ENCODE measurements around the gene UCK2. TPM values are rescaled to one million over a fixed set of nuclear protein-coding genes. Genes with fewer than 3 reads are reported as not detected.

Gene UCK2
- total and polyA plus RNA-seq, 2 of the 8 experiments (the other 6 are each of a cell fraction or from before 2014, with no cell fraction given) = 103 to 109 TPM

GRCh38 chr1:165899461-165899941, 72.1 kb downstream of the UCK2 start:
- Histone ChIP-seq H3K27ac (ENCODE audit: low read depth, low read length) (no peak overlapping the region), H2BK20ac (ENCODE audit: low read length) (no peak overlapping the region), H3K9me3 (ENCODE audit: insufficient read depth in 2 of 2, low read depth in 1 of 2, low read length in 1 of 2) (no peaks in the 10 kb centered on the region), H3K36me3 (ENCODE audit: control insufficient read depth in 2 of 4, insufficient read depth in 4 of 4, low read length in 3 of 4) (peaks cover 22 to 62% (median 45%) of the 10 kb centered on the region in 4 experiments), H2BK15ac (ENCODE audit: low read length) (no peak overlapping the region), H3K56ac (replicated peaks; ENCODE audit: insufficient read length, low read depth, low read length) (no peak overlapping the region), H3K4me3 (ENCODE audit: extremely low read depth in 1 of 4, insufficient read depth in 2 of 4, low read depth in 3 of 4, low read length in 4 of 4) (no peak overlapping the region), H2AK5ac (ENCODE audit: low read depth, low read length) (no peak overlapping the region), H2BK120ac (replicated peaks; ENCODE audit: low read depth, low read length) (no peak overlapping the region), H3K14ac (ENCODE audit: insufficient read length) (no peak overlapping the region), H3K4me1 (replicated peaks in 1 of 4; ENCODE audit: control insufficient read depth in 3 of 4, insufficient read depth in 4 of 4, low read length in 3 of 4) (peaks cover 0 to 3% (median 0%) of the 10 kb centered on the region in 4 experiments; a peak in 2 of 7 replicates), H3K18ac (ENCODE audit: extremely low read depth, low read length) (no peak overlapping the region), H3K4me2 (ENCODE audit: insufficient read depth in 1 of 2, low read depth in 2 of 2, low read length in 2 of 2) (no peak overlapping the region), H3K27me3 (replicated peaks in 1 of 4; ENCODE audit: control insufficient read depth in 3 of 4, extremely low read depth in 1 of 4, insufficient read depth in 3 of 4, low read length in 3 of 4) (no peaks in the 10 kb centered on the region), H3K9ac (replicated peaks in 1 of 4; ENCODE audit: extremely low read depth in 1 of 4, low read depth in 3 of 4, low read length in 3 of 4) (no peak overlapping the region), H4K8ac (ENCODE audit: extremely low read depth, insufficient read depth, low read length) (no peak overlapping the region), H2BK12ac (ENCODE audit: low read depth, low read length) (no peak overlapping the region), H4K20me1 (replicated peaks in 1 of 2; ENCODE audit: control insufficient read depth in 1 of 2, insufficient read depth in 2 of 2, low read length in 2 of 2) (peaks cover 14 to 22% of the 10 kb centered on the region in 2 experiments), H3K79me2 (ENCODE audit: control insufficient read depth in 1 of 2, insufficient read depth in 2 of 2, low read length in 2 of 2) (peaks cover 0 to 38% of the 10 kb centered on the region in 2 experiments; a peak in 2 of 4 replicates), H3K79me1 (ENCODE audit: low read depth, low read length) (peaks cover 8% of the 10 kb centered on the region), H2BK5ac (ENCODE audit: low read depth, low read length) (no peak overlapping the region), H4K91ac (replicated peaks; ENCODE audit: insufficient read length, low read length) (no peak overlapping the region), H3K23ac (ENCODE audit: insufficient read length) (no peak overlapping the region), H3K23me2 (ENCODE audit: low read depth, low read length) (no peaks in the 10 kb centered on the region), H3K4ac (replicated peaks; ENCODE audit: insufficient read length, low read depth, low read length) (no peak overlapping the region), H4K5ac (ENCODE audit: insufficient read length, low read depth, low read length) (no peak overlapping the region), H2AFZ (ENCODE audit: low read length) (no peak overlapping the region)
- no peak for TF ChIP-seq GABPA (IDR thresholded peaks at IDR 0.05; ENCODE audit: borderline replicate concordance, insufficient read depth, low read length)
- no peak for TF ChIP-seq EGR1 (IDR thresholded peaks at IDR 0.05; ENCODE audit: borderline replicate concordance, low read depth, low read length)
- TF ChIP-seq ASH2L (IDR thresholded peaks at IDR 0.05; ENCODE audit: low read length) = no peak
- no peak for TF ChIP-seq POLR2A (IDR thresholded peaks at IDR 0.05; ENCODE audit: control extremely low read depth in 1 of 2, low read depth in 2 of 2, low read length in 2 of 2)
- no peak for TF ChIP-seq SP4 (IDR thresholded peaks at IDR 0.05; ENCODE audit: low read length)
- TF ChIP-seq CEBPB (IDR thresholded peaks at IDR 0.05; ENCODE audit: low read depth, low read length) = no peak
- no peak for TF ChIP-seq FOSL1 (IDR thresholded peaks at IDR 0.05; ENCODE audit: insufficient read depth, low read depth, low read length)
- no peak for TF ChIP-seq TBP (IDR thresholded peaks at IDR 0.05; ENCODE audit: low read depth, low read length)
- TF ChIP-seq CTBP2 (IDR thresholded peaks at IDR 0.05; ENCODE audit: borderline replicate concordance, insufficient read depth, insufficient read length, low read length) = no peak
- no peak for TF ChIP-seq SRF (IDR thresholded peaks at IDR 0.05; ENCODE audit: low read depth, low read length)
- no peak for TF ChIP-seq JUND (IDR thresholded peaks at IDR 0.05; ENCODE audit: low read length)
- no peak for TF ChIP-seq TEAD4 (IDR thresholded peaks at IDR 0.05; ENCODE audit: low read depth, low read length)
- no peak for TF ChIP-seq TCF12 (IDR thresholded peaks at IDR 0.05; ENCODE audit: low read depth, low read length)
- ChIA-PET CTCF (ENCODE audit: partially characterized antibody) (interaction anchor here (0.8 to 1.3 kb wide), 3 partner anchors 10 to 28 kb away, joined by 3 to 5 read pairs (median 3); no protein-coding TSS in a partner anchor), POLR2A (ENCODE audit: partially characterized antibody) (interaction anchor here (1.3 kb wide), 1 partner anchor 28 kb away, joined by 4 read pairs; no protein-coding TSS in a partner anchor)
- FAIRE-seq (no peak), DNase-seq (ENCODE audit: low read depth in 1 of 2, low spot score in 2 of 2) (no peak)
- 90% methylated on average over 4 of the region's 4 CpGs; no CpG with 5 or more reads in 1 of the 2 experiments for WGBS, 2 experiments (ENCODE audit: extremely low coverage in 1 of 2, insufficient coverage in 1 of 2, insufficient read length in 1 of 2, insufficient replicate concordance in 2 of 2, low coverage in 1 of 2, low lambda C conversion rate in 2 of 2, missing lambda C conversion rate in 1 of 2)

Data from H1 (cell line).